Dedifferentiated amniotic fluid mesenchymal stem cell (primary cell): Measurements from ENCODE around the gene LBH.
A peak's percentile ranks its signal among the peaks of the same experiment; 100 is the strongest.
"Not testable (repeated sequence)": the region's sequence is repeated elsewhere in the genome, so short reads cannot be mapped to it uniquely, and the experiment has no call there.

Experiments
- DNase-seq: peaks from one replicate; pipeline ENCODE4 v3.0.0-alpha.2; 2016; ENCODE audit errors: extremely low spot score

LBH gene

DNA sequence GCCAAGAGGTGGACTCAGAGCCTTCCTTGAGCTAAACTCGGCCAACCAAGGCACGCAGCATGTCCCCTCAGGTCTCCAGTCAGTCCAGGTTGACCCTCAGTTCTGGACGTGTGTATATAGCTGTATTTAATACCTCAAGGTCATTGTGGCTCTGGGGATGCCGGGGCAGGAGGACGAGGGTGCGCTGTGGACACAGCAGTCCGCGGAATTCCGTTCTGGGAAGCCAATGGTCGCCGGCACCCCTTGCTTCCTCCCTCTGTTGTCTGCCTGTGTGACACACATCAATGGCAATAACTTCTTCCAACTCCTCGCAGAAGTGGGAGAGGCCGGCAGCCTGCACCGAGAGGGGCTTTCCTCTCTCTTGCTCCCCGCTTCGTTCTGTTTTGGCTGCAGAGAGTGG lies 27.7 kb downstream of the LBH start:
- DNase-seq: no peak

DNA sequence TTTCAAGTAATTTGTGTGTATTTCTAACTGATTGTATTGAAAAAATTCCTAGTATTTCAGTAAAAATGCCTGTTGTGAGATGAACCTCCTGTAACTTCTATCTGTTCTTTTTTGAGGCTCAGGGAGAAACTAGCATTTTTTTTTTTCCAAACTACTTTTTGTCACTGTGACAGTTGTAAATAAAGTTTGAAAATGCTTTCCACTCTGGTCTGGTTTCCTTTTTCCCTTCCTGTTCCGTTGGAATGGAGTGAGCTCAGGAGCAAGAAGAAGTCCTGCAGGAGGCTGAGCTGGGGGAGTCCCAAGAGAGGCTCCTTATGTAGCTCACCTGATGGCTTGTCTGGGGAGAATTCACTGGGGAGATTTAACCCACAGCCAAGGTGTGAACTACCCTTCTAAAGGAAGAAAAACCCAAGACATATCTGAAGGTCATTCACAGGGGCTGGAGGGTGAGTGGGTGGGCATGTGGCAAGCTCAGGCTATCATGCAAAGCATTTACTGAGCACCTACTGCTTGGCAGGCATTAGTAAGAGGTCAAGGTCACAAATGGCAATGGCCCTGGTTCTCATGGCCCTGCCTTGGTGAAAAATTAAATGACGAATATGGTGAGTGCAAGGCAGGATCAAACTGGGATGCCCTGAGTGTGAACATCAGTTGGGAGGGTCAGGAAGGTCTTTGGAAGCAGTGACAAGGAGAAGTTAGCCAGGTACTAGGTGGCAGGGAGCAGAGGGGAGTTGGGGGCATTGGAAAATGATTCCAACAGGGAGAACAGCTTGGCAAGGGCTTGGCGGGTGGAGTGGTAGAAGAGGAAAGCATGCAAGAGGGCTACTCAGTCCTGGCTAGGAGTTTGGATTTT lies 28.7 kb downstream of the LBH start:
- DNase-seq: no peak

DNA sequence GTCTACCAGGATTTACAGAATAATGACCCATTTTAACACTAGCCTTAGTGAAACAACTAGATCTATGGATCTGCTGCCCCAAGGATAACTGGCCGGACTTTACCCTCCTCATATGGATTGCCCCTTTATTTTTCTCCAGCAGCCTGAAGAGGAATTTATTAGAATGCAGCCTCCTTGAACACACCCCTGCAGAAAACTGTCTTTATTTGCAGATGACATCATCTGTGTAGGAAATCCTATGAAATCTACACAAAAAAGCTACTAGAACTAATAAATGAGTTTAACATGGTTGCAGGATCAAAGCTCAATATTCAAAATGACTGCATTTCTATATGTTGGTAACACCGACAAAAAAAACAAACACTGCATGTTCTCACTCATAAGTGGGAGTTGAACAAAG lies 29.6 kb downstream of the LBH start:
- DNase-seq: no peak

DNA sequence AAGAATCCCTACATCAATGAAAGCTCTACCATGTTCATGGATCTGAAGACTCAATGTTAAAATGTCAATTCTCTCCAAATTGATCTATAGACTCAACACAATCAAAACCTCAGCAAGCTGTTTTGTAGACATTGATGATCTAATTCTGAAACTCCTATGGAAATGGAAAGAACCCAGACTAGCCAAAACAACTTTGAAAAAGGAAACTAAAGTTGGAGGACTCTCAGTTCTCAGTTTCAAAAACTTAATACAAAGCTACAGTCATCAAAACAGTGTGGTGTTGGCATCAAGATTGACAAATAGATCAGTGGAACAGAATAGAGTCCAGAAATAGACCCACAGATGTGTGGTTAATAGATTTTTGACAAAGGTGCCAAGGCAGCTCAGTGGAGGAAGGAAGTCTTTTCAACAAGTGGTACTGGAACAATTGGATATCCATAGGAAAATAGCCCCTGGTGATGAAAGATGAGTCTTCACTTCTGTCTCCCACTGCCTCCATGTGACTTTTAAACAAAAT lies 30.4 kb downstream of the LBH start:
- no peak for DNase-seq

DNA sequence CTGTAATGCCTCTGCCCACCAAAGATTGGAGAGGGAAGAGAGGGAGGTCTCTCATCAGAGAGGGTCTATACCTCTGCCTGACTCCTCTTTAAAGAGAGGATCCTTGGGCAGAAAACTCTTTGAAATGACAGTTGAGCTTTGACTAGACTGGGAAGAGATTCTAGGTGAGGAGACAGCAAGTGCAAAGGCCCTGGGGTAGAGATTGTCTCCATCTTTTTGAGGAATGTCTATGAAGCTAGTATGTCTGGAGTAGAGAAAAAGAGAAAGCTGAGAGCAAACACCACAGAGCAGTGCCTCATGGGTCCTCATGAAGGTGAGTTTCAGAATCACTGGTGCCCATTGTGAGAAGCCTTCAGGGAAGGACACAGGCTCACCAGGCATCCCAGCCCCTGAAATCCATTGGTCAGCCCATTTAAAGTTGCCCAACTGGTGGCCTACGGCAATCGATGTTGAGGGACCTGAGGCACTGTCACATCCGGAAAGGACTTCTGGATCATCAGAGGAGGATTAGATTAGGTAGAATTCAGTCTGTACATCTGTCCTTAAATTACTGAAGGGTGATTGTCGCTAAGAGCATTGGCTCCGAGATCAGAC lies 31.5 kb downstream of the LBH start:
- DNase-seq: no peak

DNA sequence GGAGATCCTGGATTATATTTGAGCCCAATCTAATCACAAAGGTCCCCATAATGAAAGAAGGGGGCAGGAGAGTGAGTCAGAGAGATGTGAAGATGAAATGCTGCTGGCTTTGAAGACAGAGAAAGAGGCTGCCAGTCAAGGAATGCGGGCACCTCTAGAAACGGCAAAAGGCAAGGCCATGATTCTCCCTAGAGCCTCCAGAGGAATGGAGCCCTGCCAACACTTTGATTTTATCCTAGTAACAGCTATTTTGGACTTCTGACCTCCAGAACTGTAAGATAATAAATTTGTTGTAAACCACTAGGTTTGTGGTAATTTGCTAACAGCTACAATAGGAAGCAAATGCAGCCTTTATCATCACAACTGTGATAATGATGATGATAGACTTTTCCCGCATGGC lies 32.9 kb downstream of the LBH start:
- no peak for DNase-seq

DNA sequence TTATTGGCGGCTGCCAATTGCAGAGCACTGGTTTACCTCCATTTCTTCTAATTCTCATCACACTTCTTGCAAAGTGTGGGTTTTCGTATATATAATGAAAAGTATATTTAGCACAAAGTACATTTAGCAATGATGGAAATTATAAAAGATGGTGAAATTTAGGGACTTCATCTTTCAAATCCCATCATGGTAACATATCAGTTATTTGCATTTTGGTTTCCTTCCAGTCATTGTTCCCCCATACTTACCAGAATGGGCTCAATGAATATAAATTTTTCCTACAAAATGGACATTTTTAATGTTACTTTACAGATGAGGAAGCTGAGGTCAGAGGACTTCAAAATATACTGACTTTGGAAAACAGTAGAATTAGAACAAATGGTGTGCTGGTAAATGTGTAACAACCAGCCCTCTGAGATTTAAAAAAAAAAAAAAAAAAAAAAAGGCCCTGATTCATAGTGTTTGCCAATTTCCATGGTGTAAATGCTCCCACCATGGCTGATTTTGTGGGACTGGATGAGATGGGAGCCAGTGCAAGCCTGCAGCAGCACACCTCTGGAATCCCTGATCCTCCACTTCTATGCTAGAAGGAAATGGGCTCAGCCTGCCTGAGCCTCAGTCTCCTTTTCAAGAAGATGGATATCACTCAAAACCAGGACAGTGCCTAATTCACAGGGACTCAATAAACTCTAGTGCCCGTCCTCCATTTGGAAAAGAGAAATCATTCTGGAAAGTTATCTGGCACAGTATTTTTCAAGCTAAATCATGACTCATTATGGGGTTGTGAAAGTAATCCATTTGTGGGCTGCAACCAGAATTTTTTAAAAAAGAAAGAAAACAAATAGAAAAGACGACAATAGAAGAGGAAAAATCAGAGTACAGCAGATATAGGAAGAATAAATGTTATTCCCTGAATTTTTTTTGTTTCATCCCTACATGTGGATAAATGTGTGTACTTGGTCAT lies 34.0 kb downstream of the LBH start:
- peak; percentile 47 for DNase-seq

DNA sequence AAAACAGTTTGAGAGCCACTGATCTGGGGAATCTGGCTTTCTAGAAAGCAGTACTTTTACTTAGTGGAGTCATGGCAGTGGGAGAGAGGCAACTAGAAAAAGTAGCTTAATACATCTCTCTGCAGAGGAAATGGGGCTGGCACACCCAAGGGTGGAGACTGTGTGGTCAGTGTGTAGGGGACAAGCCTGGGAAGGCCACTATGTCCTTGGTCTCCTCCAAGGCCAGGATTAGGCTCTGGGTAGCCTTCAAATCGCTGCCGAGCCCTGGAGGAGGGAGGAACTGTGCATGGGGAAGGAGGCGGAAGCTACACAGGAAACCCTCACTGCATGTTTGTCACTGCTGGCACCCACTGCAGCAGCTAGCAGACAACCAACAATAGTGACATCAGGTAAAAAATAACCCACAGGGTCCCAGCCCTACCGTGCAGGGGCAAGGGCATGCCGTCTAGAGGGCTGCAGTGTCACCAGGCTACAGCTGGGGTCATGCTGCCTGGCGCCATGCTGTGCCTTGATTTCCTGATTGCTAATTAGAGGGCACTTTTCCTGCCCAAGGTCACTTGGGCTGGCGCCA lies 34.8 kb downstream of the LBH start:
- no peak for DNase-seq

DNA sequence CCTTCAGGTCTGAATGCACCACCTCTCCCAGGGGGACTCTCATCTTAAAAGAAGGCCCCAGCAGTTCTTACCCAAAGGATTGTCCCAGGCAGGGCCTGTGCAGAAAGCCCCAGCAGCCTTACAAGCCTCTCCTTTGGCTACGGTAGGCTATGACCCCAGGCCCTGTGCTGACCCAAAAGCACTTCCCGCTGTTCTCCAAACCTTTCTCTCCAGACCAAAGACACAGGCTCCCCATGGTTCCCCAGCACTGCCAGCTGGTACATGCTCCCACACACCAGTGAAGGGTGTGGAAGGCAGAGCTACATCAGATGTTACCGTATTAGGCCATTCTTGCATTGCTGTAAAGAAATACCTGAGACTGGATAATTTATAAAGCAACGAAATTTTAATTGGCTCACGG lies 35.4 kb downstream of the LBH start:
- no peak for DNase-seq

DNA sequence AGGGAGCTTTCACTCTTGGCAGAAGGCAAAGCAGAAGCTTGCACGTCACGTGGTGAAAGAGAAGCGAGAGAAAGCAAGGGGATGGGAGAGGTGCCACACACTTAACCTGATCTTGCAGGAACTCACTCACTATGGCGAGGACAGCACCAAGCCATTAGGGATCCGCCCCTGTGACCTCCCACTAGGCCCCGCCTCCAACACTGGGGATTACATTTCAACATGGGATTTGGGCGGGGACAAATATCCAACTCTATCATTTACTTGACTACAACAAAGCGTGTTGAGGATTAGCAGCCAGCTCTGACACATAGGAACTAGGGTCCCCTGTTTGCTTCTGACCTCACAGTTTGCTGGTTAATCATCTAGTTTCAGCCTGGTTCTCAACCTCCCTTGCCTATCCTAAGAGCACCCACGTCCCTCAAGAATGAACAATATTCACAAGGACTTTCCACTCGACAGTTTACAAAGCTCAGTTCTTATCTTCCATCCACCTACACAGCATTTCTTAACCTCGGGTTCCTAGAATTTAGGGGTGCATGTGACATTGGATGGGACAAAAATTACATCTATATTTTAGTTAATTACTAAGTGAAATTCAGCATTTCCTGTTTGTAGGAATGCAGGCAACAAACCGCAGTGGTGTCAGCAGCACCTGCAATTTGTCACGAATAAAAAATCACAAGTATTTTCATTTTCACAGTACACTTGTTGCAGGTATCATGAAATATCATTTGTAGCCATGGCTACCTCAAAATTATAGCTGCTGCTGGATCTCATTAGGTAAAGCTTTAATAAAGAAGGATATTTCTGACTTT lies 36.0 kb downstream of the LBH start:
- DNase-seq: no peak

DNA sequence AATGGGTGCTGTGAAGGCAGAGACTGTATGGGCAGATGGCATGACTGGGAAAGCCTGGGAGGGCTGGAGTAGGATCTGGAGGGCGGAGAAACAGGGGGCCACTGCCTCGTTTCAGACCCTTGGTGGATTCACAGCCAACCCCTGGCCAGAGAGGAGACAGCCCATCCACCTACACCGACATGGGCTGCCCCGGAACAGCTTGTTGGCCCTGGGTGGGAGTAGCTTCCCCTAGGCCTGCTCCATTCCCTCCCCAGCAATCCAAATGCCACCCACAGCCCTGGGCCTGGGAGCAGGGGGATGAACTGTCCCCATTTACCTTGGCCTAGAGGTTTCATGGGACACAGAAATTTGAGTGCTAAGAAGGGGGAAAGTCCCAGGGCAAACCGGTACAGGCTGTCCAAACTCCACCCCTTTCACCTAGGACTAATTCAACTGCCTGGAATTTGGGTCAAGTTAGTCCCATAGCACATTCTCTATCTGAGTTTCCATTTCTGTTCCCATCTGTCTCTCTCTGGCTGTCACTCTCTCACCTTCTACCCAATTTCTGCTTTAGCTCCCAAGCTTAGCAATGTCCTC lies 37.0 kb downstream of the LBH start:
- DNase-seq: no peak

DNA sequence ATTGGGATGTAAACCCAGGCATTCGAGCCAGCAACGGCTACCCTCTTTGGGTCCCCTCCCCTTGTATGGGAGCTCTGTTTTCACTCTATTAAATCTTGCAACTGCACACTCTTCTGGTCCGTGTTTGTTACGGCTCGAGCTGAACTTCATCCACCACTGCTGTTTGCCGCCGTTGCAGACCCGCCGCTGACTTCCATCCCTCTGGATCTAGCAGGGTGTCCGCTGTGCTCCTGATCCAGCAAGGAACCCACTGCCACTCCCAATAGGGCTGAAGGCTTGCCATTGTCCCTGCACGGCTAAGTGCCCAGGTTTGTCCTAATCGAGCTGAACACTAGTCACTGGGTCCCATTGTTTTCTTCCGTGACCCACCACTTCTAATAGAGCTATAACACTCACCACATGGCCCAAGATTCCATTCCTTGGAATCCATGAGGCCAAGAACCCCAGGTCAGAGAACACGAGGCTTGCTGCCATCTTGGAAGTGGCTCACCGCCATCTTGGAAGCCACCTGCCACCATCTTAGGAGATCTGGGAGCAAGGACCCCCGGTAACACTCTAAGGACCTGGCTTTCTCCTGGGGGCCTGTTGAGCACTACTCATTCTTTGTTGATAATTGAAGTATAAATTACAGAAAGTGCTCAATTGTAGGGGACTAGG lies 37.9 kb downstream of the LBH start:
- not testable (repeated sequence) for DNase-seq

DNA sequence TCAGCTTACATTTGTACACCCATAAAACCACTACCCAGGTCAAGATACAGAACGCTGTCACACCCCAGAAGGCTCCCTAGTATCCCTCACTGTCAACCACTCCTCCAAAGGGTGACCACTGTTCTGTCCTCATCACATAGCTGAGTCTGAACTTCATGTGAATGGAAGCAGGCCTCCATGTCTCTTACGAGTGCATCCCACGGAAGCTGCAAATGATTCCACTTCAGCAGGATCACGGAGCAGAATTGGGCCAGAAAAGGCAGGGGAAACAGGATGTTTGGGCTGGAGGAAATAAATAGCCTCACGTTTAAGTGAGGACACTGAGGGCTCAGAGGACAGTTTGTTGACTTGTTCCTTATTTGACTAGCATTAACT lies 38.4 kb downstream of the LBH start:
- DNase-seq: no peak

DNA sequence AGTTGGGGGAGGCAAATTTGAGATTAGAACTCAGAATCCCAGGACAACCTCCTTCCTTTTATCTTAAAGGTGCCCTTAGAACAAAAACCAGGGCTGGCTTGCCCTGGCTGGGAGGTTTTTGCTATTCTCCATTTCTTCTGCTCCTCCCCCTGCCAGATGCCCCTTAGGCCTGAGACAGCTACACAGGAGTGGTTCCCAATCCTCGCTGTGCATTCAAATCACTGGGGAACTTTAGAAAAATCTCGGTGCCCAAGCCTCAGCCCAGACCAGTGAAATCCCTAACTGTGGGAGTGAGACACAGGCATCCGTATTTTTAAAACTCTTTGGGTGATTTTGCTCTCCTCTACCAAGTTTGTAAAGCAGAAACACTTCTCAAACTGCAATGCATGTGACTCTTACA lies 38.8 kb downstream of the LBH start:
- DNase-seq: no peak

DNA sequence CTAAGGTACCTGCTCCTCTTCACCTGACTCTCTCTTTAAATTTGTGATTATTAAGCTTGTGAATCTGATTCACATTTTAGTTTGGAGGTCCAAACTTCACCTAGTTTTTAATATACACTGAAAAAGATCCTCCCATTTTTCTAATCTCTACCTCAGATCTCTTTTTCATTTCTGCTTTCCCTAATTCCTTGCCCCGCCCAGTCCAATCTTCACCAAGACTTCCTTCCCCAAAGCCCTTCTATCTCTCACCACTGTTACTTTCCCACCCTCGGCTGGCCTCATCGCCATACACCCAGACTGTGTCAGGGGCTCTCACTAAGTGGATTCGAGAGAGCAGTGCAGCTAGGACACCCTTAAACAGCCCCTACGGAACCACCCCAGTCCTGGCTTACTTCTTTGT lies 40.0 kb downstream of the LBH start:
- no peak for DNase-seq

DNA sequence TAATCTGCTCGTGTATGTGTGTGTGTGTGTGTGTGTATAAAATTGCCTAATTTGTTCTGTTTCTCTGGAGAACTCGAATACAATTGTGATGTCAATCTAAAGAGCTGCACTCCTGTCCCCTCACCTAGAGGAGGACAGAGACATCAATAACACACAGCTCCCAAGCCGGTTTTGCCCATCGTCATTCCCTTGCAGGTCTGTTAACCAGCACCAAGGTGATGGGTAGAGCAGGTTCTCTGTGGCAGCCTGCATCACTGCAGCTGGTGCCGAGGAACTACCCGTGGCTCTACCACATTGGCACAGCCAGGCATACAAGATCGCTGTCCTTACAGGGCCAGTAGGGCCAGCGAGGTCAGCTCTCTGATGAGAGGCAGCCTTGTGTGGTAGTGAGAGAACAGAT lies 41.0 kb downstream of the LBH start:
- no peak for DNase-seq

DNA sequence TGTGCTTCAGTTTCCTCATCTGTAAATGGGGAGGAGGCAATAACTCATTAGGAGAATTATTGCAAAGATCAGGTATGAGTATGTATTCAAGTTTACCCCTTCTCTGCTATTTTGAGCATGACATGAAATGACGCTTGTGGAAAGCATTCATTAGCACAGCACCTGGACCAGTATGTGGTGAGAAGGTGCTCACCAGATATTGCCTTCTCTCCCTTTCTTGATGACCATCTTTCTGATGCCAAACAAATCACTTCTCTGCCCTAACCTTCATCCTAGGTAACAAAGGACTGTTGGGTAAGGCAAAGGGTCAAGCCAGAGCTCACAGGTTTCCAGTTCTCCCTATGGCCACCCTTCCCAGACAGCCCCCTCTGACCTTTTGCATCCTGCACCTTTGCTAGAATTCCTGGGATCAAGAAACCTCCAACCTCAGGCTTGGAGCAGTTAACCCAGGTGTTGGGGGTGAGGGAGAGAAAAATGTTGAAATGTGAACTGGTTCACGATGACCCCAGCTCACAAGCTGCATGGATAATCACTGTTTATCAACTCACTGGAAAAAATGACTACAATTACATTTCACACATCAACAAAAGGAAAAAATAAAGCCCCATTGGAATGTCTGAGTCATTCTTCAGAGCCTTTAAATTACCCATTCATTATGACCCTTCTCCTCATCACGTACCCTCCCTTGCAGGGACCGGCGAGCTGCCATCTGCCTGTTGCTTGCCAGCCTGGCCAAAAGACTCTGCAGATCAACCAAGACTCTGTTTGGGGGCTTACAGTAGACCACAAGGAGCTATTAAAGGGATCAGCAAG lies 41.6 kb downstream of the LBH start:
- peak; percentile 81 for DNase-seq

DNA sequence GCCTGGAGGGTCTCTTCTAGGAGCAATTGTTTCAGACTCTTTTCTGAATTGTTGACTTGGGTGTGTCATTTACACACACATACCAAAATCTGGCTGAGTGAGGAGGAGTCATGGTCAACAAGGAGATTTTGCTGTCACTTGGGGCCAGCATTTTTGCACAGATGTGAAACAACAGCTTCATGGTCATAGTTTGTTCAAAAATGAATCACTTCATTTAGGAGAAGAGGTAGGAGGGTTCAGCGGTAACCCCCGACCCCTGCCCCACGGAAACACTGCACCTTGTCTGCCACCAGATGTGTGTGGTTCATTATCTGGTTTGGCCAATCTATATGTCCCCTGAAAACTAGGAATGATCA lies 42.2 kb downstream of the LBH start:
- no peak for DNase-seq

DNA sequence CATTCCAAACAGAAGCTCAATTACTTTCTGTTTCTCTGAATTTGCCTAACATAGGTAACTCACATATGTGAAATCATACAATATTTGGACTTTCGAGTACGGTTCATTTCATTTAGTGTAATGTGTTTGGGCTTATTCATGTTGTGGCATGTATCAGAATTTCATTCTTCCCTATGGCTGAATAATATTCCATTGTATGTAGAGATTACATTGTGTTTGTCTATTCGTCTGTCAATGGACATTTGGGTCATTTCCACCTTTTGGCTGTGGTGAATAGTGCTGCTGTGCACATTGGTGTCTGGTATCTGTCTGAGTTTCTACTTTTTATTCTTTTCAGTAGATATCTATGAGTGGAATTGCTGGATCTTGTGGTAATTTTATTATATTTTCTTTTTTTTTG lies 43.9 kb downstream of the LBH start:
- DNase-seq: no peak
